HEK293T (cell line): ENCODE results near the gene KLF5.
"Not testable (repeated sequence)": the region's sequence is repeated elsewhere in the genome, so short reads cannot be mapped to it uniquely, and the experiment has no call there.

Source experiments
- CTCF ChIA-PET: fragments of 350-600 bp; formaldehyde crosslinking; extraction: SDS; loops from one replicate; lab custom pipeline; 2021; ENCODE audit warnings: antibody characterized with exemption, inconsistent platforms; lab: Yijun Ruan, JAX
- POLR2A ChIA-PET: fragments of 350-600 bp; formaldehyde crosslinking; extraction: SDS; loops from one replicate; lab custom pipeline; 2020; ENCODE audit warnings: antibody characterized with exemption, inconsistent platforms; lab: Yijun Ruan, JAX
- DNase-seq: peaks from one replicate; pipeline ENCODE4 v3.0.0; 2012; ENCODE audit warnings: mixed read lengths; ENCODE audit errors: extremely low spot score
- ARNT ChIP-seq: fragments of 450-650 bp; IDR thresholded peaks from 2 replicates; pipeline ENCODE4 v1.6.1; 2017; ENCODE audit warnings: mild to moderate bottlenecking
- BHLHE40 ChIP-seq: fragments of 450-650 bp; IDR thresholded peaks from 2 replicates; pipeline ENCODE4 v1.6.1; 2016; ENCODE audit warnings: mild to moderate bottlenecking, moderate library complexity, borderline replicate concordance
- CTBP1 ChIP-seq: fragments of 450-650 bp; IDR thresholded peaks from 2 replicates; pipeline ENCODE4 v1.6.1; 2016; ENCODE audit warnings: borderline replicate concordance
- ELF4 ChIP-seq: fragments of 450-650 bp; IDR thresholded peaks from 2 replicates; pipeline ENCODE4 v1.6.1; 2017; ENCODE audit warnings: antibody characterized with exemption
- FOXA1 ChIP-seq: fragments of 450-650 bp; IDR thresholded peaks from 2 replicates; pipeline ENCODE4 v1.6.1; 2016; ENCODE audit warnings: mild to moderate bottlenecking
- FOXK2 ChIP-seq: fragments of 450-650 bp; IDR thresholded peaks from 2 replicates; pipeline ENCODE4 v1.6.1; 2016; ENCODE audit warnings: mild to moderate bottlenecking
- FOXM1 ChIP-seq: fragments of 450-650 bp; IDR thresholded peaks from 2 replicates; pipeline ENCODE4 v1.6.1; 2017; ENCODE audit warnings: mild to moderate bottlenecking, borderline replicate concordance
- HDGF ChIP-seq: fragments of 450-650 bp; IDR thresholded peaks from 2 replicates; pipeline ENCODE4 v1.6.1; 2017; ENCODE audit warnings: antibody characterized with exemption, borderline replicate concordance
- L3MBTL2 ChIP-seq: fragments of 450-650 bp; conservative IDR thresholded peaks from 2 replicates; pipeline ENCODE4 v1.6.1; 2016; ENCODE audit warnings: mild to moderate bottlenecking
- LEF1 ChIP-seq: fragments of 450-650 bp; IDR thresholded peaks from 2 replicates; pipeline ENCODE4 v1.6.1; 2017; ENCODE audit warnings: mild to moderate bottlenecking, borderline replicate concordance
- NFRKB ChIP-seq: fragments of 450-650 bp; IDR thresholded peaks from 2 replicates; pipeline ENCODE4 v1.6.1; 2016; ENCODE audit warnings: mild to moderate bottlenecking, moderate library complexity
- SP1 ChIP-seq: fragments of 450-650 bp; IDR thresholded peaks from 2 replicates; pipeline ENCODE4 v1.6.1; 2017
- SUZ12 ChIP-seq: fragments of 450-650 bp; IDR thresholded peaks from 2 replicates; pipeline ENCODE4 v1.6.1; 2016; ENCODE audit warnings: mild to moderate bottlenecking
- TARDBP ChIP-seq: fragments of 450-650 bp; IDR thresholded peaks from 2 replicates; pipeline ENCODE4 v1.6.1; 2016
- ZNF384 ChIP-seq: fragments of 450-650 bp; IDR thresholded peaks from 2 replicates; pipeline ENCODE4 v1.6.1; 2016
- TF ChIP-seq, protein P1 (sequence below): fragments of 450-650 bp; IDR thresholded peaks from 2 replicates; pipeline ENCODE4 v1.6.1; 2016

The KLF5 gene

GRCh38 chr13:73040968-73041596 lies 17.7 kb upstream of the KLF5 start:
- POLR2A ChIA-PET = no interaction called here

GRCh38 chr13:73045031-73045430 lies 13.8 kb upstream of the KLF5 start:
- DNase-seq = no peak
- ChIA-PET POLR2A (interaction anchor here (1.7 kb wide), 1 partner anchor 14 kb away, joined by 6 read pairs; the partner anchor contains the start of gene KLF5), CTCF (interaction anchor here (0.6 to 0.7 kb wide), 2 partner anchors 76 to 204 kb away, joined by 3 read pairs; no protein-coding TSS in a partner anchor)
- TF ChIP-seq ELF4 (no peak), FOXA1 (no peak), NFRKB (no peak), SP1 (no peak), ZNF384 (no peak), CTBP1 (no peak), TARDBP (no peak), SUZ12 (no peak), BHLHE40 (no peak), ARNT (no peak), FOXM1 (no peak)
- TF ChIP-seq, protein P1, sequence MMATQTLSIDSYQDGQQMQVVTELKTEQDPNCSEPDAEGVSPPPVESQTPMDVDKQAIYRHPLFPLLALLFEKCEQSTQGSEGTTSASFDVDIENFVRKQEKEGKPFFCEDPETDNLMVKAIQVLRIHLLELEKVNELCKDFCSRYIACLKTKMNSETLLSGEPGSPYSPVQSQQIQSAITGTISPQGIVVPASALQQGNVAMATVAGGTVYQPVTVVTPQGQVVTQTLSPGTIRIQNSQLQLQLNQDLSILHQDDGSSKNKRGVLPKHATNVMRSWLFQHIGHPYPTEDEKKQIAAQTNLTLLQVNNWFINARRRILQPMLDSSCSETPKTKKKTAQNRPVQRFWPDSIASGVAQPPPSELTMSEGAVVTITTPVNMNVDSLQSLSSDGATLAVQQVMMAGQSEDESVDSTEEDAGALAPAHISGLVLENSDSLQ = no peak

More at GRCh38 chr13:73040968-73041596, 17.7 kb upstream of the KLF5 start:
- CTCF ChIA-PET = interaction anchor here (0.7 kb wide), 1 partner anchor 52 kb away, joined by 3 read pairs; no protein-coding TSS in a partner anchor
- TF ChIP-seq FOXM1 = 0 out of 2 replicates have a peak, but pooled peaks have one; percentile 7
- no peak for TF ChIP-seq ZNF384
- DNase-seq = no peak

DNA sequence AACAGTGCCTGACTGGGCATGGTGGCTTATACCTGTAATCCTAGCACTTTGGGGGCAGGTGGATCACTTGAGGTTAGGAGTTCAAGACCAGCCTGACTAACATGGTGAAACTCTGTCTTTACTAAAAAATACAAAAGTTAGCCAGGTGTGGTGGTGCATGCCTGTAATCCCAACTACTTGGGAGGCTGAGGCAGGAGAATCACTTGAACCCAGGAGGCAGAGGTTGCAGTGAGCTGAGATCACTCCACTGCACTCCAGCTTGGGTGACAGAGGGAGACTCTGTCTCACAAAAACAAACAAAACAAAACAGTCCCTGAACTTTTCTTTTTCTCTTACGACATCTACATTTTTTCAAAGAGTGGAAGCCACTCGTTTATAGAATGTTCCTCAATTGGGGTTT lies 10.2 kb upstream of the KLF5 start:
- POLR2A ChIA-PET, DNase-seq, CTCF ChIA-PET: not testable (repeated sequence)

GRCh38 chr13:73054712-73055111 lies 4.1 kb upstream of the KLF5 start:
- POLR2A ChIA-PET = no interaction called here
- CTCF ChIA-PET = interaction anchor here (0.6 kb wide), 1 partner anchor 195 kb away, joined by 4 read pairs; no protein-coding TSS in a partner anchor
- no peak for DNase-seq
- TF ChIP-seq TARDBP = no peak
- TF ChIP-seq HDGF = no peak
- no peak for TF ChIP-seq L3MBTL2

GRCh38 chr13:73055813-73056564 lies 2.8 kb upstream of the KLF5 start:
- TF ChIP-seq LEF1 (no peak), CTBP1 (no peak), HDGF (no peak), FOXM1 (no peak), ARNT (no peak), ZNF384 (no peak), NFRKB (no peak), FOXA1 (no peak), BHLHE40 (no peak), FOXK2 (no peak), ELF4 (no peak)
- TF ChIP-seq, protein P1 = no peak
- DNase-seq = no peak
- POLR2A ChIA-PET = no interaction called here
- CTCF ChIA-PET = interaction anchor here (0.6 kb wide), 1 partner anchor 29 kb away, joined by 3 read pairs; no protein-coding TSS in a partner anchor

DNA sequence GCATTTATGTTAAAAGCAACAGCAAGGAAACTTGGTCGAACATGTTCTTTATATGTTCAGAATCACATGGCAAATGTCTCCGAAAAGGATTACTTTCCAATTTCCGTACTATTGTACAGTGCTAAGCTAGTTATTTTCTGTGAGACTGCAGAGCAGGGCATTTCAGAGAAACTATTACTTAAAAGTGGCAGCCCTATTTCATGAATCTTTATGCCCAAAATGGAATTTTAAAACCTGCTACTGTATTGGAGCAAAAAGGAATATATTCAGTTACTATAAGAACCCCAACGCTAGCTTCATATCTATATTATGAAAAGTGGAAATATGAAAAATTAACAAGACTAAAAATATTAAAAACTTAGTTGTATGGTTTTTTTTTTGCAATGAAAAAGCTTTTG lies 2.2 kb upstream of the KLF5 start:
- no peak for DNase-seq
- no peak for TF ChIP-seq BHLHE40
- CTCF ChIA-PET = no interaction called here
- POLR2A ChIA-PET = no interaction called here

GRCh38 chr13:73057284-73058063 lies 1.3 kb upstream of the KLF5 start:
- no peak for TF ChIP-seq SUZ12
- TF ChIP-seq, protein P1 = peak; percentile 41; the same call in 1 of the 2 replicates
- DNase-seq = no peak
- POLR2A ChIA-PET = interaction anchor here (1.3 kb wide), 1 partner anchor 52 kb away, joined by 4 read pairs; no protein-coding TSS in a partner anchor
- CTCF ChIA-PET = interaction anchor here (0.6 to 0.9 kb wide), 2 partner anchors 73 to 329 kb away, joined by 3 read pairs; no protein-coding TSS in a partner anchor
